Hematopoietic multipotent progenitor cell treated with erythropoietin and hydrocortisone succinate and interleukin-3 and kit ligand, for 17 days (in vitro differentiated cells): ENCODE results near the gene SH3PXD2A.
A peak's percentile ranks its signal among the peaks of the same experiment; 100 is the strongest.
"Not testable (repeated sequence)": the region's sequence is repeated elsewhere in the genome, so short reads cannot be mapped to it uniquely, and the experiment has no call there.

Experiments used
- DNase-seq: peaks from one replicate; pipeline ENCODE4 v3.0.0-alpha.2; 2015; ENCODE audit warnings: low spot score

The SH3PXD2A gene

DNA sequence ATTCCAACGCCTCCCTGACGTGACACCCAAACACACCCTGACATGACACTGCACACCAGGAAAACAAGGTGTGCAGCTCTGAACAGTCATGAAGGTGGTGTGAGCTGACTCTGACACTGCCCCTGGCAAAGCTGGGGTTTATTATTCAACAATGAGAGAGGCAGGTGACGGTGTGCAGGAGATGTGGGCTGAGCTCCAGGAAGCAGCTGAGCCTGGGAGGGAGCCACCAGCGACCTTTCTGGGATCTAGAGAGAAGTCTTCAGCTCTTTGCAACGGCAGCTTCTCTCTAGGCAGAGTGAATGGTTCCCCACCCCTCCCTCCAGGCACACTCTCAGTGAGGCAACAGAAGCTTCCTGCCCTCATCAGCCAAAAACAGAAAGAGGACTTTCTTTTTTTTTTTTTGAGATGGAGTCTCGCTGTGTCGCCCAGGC lies 65.6 kb downstream of the SH3PXD2A start:
- DNase-seq = no peak

DNA sequence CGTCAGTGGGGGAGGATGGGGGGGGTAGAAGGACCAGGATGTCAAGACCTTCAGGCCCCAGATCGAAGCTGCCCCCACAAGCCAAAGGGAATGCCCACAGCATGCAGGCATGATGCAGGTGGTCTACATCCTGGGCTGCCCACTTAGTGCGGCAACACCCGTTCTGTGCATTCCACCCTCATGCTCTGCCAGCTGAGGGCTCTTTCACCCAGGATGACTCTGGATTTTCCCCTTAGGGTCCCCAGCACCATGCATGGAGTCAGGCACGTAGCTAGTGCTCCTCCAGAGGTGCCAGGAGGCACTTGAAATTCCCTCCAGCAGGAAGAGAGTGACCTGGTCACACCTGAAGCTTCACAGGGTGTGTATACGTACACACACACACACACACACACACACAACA lies 66.2 kb downstream of the SH3PXD2A start:
- DNase-seq = no peak

DNA sequence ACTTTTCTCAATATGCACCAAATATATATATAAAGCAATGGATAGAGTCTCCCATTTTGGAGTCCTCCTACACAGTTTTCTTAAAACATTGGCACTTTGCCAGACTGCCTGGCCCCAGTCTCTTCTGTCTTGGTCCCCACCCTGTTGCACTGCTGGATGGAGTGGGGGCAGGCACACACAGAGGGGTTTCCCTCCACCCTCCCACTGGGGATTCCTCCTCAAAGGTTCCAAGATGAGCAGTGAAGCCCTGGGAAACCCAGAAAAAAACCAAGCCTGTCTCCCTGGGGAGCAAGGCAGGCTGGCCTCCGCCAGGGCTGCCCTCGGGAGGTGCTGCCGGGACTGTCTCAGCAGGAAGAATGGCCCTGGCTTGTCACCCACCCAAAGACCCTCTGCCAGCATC lies 68.0 kb downstream of the SH3PXD2A start:
- no peak for DNase-seq

DNA sequence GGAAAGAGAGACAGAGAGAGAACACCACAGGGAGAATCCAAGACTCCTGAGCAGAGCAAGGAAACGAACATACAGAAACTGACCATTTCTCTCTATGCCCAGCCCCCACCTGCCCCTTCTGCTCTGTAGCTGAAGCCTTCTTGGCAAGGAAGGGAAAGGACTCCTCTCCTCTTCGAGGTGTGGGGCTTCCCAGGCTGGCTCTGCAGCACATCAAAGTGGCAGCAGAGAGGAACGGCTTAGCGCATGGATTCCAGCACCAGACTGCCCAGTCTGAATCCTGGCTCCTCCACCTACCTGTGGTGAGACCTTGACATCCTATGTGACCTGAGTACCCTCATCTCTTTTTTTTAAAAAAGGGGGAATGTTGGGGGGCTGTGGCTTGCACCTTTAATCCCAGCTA lies 69.4 kb downstream of the SH3PXD2A start:
- DNase-seq = no peak

DNA sequence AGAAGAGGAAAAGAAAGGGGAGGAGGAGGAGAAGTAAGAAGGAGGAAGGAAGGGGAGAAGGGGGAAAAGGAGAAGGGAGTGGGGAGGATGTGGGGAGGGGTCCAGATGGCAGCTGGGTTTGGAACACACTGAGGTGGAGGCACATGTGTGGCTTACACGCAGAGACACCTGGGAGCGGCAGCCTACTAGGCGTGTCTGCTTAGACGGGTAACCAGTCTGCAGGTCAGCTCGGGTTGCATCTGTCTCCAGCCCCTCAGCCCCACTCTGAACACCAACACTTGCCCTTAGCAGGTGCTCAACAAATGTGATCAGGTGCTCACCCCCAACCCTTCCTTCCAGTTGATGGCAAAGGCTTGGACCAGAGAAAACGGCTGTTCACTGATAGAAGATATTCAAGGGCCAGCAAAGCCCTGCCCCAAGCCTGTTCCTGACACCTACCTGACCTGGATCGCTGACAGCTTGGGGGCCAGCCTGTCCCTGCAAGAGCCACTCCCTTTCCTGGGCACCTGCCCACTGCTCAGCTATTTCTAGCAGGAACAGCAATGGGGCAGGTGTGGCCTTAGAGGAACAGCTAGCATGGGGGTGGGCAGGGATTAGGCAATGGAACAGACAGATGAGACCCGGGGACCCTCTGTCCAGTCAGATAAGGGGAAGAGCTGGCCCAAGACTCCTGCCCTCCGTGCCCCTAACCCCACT lies 70.5 kb downstream of the SH3PXD2A start:
- DNase-seq = no peak

DNA sequence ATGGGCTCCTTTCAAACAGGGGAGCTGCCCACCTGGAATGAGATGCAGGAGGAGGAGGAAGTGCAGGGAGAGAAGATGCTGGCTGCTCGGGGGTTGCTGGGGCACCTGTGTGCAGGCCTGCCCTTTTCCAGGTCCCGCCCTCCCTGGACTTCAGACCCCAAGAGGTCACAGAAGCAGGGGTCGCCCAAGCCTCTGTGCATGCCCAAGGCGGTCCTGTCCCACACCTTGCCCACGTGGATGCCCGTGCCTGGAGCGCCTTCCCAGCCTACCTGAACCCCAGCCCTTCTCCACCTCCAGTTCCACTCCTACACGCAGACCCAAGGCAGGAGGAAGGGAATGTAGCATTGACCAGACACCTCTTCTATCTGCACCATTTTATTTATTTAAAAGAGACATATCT lies 71.3 kb downstream of the SH3PXD2A start:
- DNase-seq = no peak

DNA sequence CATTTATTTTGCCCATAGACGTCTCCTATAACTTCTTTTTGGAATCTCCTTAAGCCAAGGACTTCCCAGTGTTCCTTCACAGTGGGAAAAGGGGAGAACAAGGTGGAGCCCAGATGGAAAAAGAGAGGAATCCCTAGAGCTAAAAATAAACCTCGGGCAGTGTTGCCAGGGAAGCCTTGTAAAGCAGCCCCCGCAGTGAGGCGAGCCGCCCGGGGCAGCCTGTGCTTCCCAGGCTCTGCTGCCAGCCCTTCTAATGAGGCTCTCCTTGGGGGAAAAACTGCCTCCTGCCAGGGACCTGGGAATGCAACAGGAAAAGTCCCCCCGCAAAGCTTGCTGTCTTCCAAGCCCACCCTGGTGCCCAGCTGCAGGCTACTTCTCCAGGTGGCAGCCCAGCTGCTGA lies 71.7 kb downstream of the SH3PXD2A start:
- no peak for DNase-seq

DNA sequence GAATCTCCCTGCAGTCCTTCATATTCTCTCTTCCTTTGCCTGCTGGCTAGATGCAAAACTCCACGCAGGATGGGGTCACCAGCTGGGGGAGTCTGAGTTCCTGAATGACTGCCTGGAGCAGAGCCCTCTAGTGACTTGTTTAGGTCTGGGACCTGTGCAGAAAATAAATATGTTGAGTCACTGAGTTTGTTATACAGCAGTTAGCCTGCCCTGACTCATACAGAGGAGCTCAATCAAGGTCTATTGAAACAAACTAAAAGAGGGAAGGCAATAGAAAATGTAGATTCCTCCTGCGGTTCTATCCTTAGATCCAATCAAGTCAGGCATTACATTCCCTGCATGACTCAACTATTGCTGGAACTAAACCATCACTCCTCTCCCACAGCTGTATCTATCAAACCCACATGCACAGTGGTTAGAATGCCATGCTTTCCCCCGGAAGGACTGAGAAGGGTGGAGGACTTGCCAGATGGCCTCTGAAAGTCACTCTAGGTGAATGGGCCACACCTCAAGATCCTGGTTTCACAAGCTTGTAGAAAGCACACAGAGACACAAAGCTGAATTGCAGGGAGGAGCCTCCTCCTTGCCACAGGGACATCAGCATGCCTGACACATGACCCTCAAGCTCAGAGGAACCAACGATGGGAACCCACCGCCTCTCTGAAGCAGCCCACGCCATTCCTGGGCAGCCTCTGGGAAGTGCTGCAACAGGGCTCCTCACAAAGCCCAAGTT lies 73.9 kb downstream of the SH3PXD2A start:
- no peak for DNase-seq

DNA sequence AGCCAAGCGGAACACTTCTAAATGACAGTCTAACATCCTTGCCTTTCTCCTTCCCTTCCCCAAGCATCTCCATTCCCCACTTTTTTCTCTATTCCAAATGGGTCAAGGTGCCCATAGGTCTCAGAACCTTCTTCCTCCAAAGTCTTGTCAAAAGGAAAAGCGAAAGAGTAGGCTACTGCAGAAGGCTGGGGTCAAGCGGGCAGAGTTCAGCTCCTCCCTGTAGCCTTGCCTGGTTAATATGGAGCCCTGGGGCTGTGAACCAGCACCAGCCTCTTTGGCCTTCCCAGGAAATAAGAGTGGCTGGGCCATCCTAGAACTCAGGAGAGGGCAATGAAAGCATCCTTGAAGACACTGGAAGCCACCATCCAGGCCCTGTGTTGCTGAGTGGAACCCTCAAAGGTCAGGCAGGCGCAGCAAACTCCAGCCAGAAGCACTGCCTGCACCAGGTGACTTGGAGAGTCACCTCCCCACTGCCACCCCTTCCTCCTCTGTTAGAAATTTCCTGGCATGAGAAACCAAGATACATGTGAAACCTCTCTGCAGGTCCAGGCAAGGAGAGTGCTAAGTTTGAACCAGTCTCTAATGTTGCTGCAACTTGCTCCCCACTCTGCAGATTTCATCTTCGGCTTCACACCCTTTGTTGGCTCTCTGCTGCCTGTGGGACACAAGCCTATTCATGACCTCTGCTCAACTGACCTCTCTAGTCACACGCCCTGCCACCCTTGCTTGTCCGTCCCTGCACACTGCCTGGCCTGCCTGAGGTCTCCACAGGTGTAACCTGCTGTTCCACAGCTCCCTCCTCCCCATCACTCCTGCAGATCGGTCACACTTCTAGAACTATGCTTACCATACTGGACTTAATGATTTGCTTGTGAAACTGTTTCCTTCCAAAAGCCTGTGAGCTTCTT lies 74.9 kb downstream of the SH3PXD2A start:
- no peak for DNase-seq

DNA sequence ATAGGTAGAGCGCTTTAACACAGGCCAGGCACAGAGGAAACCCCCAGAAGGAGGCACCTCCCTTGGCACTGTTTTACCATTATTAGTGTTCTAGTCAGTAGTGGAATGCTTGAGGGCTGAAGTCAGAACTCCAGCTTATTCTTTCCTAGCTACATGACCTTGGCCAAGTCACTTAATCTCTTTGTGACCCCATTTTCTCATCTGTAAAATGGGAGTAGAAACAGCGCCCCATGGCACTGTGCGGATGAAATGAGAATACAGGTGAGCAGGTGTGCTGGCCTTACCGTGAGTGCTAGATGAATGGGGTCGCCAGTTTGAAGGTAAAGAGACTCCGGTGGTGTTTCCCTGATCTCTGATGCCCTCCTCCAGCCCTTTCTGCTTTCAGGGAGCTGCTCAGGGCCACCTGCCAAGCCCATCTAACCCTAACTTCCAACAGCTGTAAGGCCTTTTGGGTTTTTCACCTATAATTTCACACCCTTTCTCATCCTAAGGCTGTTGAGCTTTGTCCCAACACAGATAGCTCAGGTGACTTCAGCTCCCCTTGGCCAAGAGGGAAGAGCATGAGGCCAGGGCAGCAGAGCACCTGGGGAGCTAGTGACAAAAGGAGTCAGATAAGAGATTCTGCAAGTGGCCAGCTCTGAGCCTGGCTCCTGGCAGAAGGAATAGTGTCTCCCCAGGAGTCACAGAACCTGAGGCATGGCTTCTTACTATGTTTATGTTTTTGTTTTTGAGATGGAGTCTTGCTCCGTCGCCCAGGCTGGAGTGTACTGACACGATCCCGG lies 76.8 kb downstream of the SH3PXD2A start:
- no peak for DNase-seq

DNA sequence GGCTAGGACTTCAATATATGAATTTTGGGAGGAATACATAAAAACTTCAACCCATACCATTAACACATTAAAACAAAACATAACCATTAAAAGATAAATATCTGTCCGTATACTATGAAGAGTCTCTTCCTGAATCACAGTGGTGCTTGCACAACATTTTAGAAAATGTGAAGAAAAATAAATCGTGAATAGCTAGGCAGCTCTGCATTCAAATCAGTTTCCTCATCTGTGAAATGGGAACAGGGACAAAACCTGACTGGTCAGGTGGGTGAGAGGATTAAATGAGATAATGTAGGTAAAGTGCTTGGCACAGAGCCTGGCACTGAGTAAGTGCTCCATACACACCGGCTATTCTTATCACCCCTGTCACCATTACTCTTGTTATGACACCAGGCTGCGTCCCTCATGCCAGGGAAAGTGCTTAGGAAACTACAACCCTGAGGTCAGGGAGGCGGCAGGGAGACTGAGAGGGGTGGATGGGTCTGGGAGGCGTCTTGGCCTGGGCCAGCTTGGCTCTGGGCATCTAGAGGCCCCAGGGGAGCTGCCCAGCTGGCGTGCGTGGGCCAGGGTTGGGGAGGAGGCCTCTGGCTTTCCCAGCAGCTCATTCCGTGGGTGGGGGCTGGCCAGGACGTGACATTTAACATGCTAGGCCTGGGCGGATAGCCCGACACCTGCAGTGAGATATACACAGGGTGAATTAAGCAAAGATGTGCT lies 78.3 kb downstream of the SH3PXD2A start:
- no peak for DNase-seq

DNA sequence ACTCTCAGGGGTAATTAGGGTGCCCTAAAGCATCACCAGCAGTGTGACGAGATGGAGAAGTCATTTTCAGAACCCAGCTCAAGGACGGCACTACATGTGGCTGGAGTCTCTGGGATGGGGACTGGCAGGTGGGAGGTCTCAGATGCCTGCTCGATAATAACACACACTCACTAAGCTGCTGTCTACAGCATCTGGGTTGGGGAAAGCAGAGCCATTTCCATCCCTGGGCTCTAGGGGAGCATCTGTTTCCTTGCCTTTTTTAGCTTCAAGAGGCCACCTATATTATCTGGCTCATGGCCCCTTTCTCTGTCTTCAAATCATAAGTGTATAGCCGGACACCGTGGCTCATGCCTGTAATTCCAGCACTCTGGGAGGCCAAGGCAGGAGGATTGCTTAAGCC lies 79.6 kb downstream of the SH3PXD2A start:
- no peak for DNase-seq

DNA sequence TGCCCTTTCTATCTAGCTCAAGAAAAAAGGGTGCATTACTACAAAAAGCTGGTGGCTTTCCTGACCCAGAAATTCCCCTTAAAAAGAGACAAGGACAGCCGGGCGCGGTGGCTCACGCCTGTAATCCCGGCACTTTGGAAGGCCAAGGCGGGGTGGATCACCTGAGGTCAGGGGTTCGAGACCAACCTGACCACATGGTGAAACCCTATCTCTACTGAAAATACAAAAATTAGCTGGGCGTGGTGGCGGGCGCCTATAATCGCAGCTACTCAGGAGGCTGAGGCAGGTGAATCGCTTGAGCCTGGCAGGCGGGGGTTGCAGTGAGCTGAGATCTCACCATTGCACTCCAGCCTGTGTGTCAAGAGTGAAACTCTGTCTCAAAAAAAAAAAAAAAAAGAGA lies 82.5 kb downstream of the SH3PXD2A start:
- DNase-seq = not testable (repeated sequence)

DNA sequence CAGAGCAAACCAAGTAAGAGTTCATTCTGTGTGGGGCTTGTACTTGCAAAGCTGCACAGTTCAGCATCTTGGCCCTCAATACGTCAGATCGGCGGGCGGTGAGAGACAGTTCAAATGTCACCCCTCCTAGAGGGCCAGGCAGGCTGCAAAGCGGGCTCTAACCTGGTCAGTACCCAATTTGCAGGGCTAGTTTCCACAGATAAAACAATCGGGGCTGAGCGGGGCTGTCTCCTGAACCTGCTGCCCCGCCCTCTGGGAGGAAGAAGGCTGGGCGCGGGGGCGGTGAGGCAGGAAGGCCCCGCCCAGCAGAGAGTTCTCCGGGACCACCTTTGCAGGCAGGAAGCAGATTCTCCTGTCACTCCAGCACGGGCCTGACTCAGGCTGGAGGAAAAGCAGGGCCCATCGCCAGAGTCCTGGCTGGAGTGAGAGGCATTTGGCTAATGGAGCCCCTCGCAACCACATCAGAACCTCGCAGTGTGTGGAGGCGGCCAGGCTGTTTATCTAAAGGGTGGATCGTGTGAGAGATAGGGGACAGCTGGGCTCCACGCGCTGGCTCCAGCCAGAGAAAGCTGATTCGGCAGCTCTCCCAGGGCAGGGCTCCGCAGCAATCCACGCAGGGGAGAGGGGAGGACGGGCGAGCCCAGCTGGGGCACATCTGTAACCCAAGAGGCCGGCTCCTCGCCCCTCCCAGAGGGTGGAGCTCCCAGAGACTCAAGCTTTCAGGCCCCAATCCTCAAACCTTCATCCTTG lies 83.1 kb downstream of the SH3PXD2A start:
- peak; percentile 13 for DNase-seq

DNA sequence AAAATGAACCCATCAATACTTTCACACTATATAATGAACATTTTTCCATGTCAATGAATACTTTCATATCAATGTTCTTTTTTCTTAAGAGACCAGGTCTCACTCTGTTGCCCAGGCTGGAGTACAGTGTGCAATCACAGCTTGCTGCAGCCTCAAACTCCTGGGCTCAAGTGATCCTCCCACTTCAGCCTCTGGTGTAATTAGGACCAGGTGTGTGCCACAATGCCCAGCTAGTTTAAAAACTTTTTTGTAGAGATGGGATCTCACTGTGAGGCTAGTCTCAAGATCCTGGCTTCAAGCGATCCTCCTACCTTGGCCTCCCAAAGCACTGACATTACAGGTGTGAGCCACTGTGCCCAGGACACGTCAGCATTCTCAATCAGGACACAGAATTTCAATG lies 85.2 kb downstream of the SH3PXD2A start:
- no peak for DNase-seq

DNA sequence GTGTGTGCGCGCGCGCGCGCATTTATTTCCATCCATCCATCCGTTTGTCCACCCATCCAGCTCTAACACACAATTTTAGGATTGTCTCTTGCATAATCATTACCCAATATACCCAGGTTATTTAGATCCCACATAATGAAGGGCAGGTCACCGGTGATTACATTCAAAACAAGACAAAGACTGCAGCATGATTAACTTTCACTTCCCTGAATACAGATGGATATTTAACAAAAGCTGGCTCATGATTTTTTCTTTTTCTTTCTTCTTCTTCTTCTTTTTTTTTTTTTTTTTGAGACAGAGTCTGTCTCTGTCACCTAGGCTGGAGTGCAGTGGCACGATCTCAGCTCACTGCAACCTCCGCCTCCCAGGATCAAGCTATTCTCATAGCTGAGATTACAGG lies 86.2 kb downstream of the SH3PXD2A start:
- DNase-seq = no peak

DNA sequence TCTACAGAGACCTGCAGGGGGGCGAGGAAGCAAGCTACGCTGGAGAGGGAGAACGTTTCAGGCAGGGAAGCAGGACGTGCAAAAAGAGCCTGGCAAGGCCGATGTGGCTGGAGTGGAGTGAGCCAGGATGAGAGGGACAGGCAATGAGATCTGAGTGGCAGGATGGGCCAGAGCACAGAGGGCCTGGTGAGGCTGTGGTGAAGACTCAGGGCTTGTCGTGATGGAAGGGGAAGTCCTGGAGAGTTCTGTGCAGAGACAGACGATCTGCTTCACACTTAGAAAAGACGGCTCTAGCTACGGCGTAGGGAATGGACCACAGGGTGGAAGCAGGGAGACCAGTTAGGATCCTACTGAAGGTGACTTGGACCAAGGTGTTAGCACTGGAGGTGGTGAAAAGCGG lies 87.0 kb downstream of the SH3PXD2A start:
- DNase-seq = no peak

DNA sequence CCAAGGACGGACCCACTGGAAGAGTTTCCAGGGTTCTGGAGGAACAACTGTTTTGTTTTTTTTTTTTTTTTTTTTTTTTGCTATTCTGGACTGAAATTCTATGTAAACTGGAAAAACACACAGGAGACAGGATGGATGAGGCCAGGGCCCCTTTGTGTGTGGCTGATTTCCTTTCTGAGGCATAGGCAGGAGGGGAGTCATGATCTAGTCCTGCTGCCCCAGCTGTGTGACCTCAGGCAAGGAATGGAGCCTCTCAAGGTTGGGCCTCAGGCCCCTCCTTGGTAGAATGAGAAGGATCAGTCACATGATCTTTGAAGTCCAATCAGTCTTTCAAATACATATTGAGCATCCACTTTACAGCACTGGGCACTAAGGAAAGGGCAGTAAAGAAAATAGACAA lies 87.6 kb downstream of the SH3PXD2A start:
- no peak for DNase-seq

DNA sequence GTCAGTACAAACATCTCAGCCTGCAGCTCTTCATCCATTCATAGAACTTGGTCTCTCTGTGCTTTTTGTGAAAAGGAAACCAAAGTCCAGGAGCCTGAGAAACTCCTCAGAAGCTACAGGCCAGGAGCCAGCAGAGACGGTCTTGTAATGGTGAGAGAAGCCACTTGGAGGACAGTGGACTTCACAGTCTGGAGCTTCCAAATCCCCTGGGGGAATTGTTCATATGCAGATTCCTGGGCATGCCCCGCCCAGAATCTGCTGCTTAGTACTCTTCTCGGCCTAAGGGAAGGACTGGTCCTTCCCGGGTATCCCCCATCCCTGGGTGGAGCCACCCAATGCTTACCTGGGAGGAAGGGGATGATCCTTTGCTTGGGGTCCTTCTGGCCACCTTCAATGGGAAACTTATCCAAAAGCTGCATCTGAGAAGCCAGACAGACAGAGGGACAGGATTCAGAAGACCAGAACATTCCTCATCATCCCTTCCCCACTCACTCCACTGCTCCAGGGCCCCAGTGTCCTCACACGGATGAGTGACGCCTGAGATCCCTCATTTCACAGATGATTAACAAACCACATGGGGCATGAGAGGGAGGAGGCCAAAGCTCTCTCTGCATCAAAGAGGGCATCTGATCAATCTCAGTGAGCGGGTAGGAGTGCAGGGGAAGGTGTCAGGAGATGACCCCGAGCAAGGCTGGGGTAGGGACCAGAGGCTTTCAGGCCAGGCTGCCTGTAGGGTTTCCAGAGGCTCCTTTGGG lies 88.4 kb downstream of the SH3PXD2A start:
- DNase-seq = no peak

DNA sequence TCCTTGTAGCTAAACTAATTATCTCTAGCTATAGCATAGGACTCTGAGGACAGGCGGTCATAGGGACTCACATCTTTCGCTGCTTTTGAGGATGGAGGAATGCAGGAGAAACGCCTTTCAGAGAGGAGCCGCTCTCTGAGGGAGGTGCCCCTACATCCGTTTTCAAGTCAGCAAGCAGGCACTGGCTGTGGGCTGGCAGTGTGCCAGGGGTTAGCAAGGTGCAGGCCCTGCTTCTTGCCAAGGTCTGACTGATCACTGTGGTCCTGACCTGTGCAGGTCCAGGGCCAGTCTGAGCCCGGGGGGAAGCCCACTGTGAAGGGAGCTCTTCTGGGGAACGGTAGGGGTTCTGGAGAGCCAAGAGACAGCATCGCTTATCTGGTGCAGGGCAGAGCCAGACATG lies 89.4 kb downstream of the SH3PXD2A start:
- DNase-seq = peak; percentile 18
